MM.1S (cell line): ENCODE measurements around the gene MLLT10.

Experiments
- DNase-seq: peaks from one replicate; pipeline ENCODE4 v3.0.0-alpha.2; 2015
- H2AFZ ChIP-seq: fragments of 300-600 bp; sonication (generic); 2 replicates; pipeline ENCODE4 v1.6.0; 2016; ENCODE audit warnings: antibody characterized with exemption, low read length
- H3F3A ChIP-seq: fragments of 300-600 bp; sonication (generic); 2 replicates; pipeline ENCODE4 v1.6.1; 2016; ENCODE audit warnings: mild to moderate bottlenecking, antibody characterized with exemption, low read length, moderate library complexity, mixed read lengths; ENCODE audit not compliant: insufficient read depth
- H3K27ac ChIP-seq: fragments of 300-600 bp; sonication (generic); 2 replicates; pipeline ENCODE4 v1.5.1; 2016; ENCODE audit warnings: mild to moderate bottlenecking, low read length
- H3K27me3 ChIP-seq: fragments of 300-600 bp; sonication (generic); replicated peaks from 2 replicates; pipeline ENCODE4 v1.6.0; 2016; ENCODE audit warnings: low read length; ENCODE audit not compliant: insufficient read depth
- H3K36me3 ChIP-seq: fragments of 300-600 bp; sonication (generic); replicated peaks from 2 replicates; pipeline ENCODE4 v1.6.1; 2016; ENCODE audit warnings: mild to moderate bottlenecking, low read length, mixed read lengths; ENCODE audit not compliant: insufficient read depth
- H3K4me1 ChIP-seq: fragments of 300-600 bp; sonication (generic); 2 replicates; pipeline ENCODE4 v1.6.1; 2016; ENCODE audit warnings: low read length, mixed read lengths
- H3K4me2 ChIP-seq: fragments of 300-600 bp; sonication (generic); 2 replicates; pipeline ENCODE4 v1.6.0; 2016; ENCODE audit warnings: low read depth, low read length
- H3K4me3 ChIP-seq: fragments of 300-600 bp; sonication (generic); 2 replicates; pipeline ENCODE4 v1.5.1; 2016; ENCODE audit warnings: low read length, mixed read lengths
- H3K79me2 ChIP-seq: fragments of 300-600 bp; sonication (generic); 2 replicates; pipeline ENCODE4 v1.6.1; 2016; ENCODE audit warnings: mixed run types, low read length, mixed read lengths
- H3K9ac ChIP-seq: fragments of 300-600 bp; sonication (generic); 2 replicates; pipeline ENCODE4 v1.6.1; 2016; ENCODE audit warnings: low read length, mixed read lengths
- H3K9me2 ChIP-seq: fragments of 300-600 bp; sonication (generic); replicated peaks from 2 replicates; pipeline ENCODE4 v1.6.1; 2016; ENCODE audit warnings: mild to moderate bottlenecking, low read length, mixed read lengths; ENCODE audit not compliant: insufficient read depth
- H3K9me3 ChIP-seq: fragments of 300-600 bp; sonication (generic); replicated peaks from 2 replicates; pipeline ENCODE4 v1.6.1; 2016; ENCODE audit warnings: mild to moderate bottlenecking, low read length, mixed read lengths; ENCODE audit not compliant: insufficient read depth
- H4K20me1 ChIP-seq: fragments of 300-600 bp; sonication (generic); 2 replicates; pipeline ENCODE4 v1.6.1; 2016; ENCODE audit warnings: mild to moderate bottlenecking, low read length, moderate library complexity, mixed read lengths; ENCODE audit not compliant: insufficient read depth
- CTCF ChIP-seq: fragments of 300-600 bp; sonication (generic); IDR thresholded peaks from 2 replicates; pipeline ENCODE4 v1.5.1; 2016; ENCODE audit warnings: antibody characterized with exemption, low read length, mixed read lengths
- EZH2 ChIP-seq: fragments of 300-600 bp; sonication (generic); optimal IDR thresholded peaks from 2 replicates; pipeline ENCODE3; 2017; ENCODE audit warnings: low read depth, mild to moderate bottlenecking, antibody characterized with exemption, low read length, mixed read lengths
- EZH2phosphoT487 ChIP-seq: fragments of 300-600 bp; sonication (generic); IDR thresholded peaks from 2 replicates; pipeline ENCODE4 v1.6.1; 2018; ENCODE audit warnings: antibody characterized with exemption, low read length

The MLLT10 gene

GRCh38 chr10:21757185-21757901 is 223.3 kb downstream of the MLLT10 start:
- no peaks in the 10 kb centered on the region for H3K9me2 ChIP-seq
- DNase-seq, result no peak
- H3F3A ChIP-seq, result no peaks in the 10 kb centered on the region
- no peaks in the 10 kb centered on the region for H3K36me3 ChIP-seq
- no peak overlapping the region for H2AFZ ChIP-seq
- H3K79me2 ChIP-seq, result no peaks in the 10 kb centered on the region; the same call in 1 of the 2 replicates
- no peaks in the 10 kb centered on the region for H4K20me1 ChIP-seq
- no peak overlapping the region for H3K4me2 ChIP-seq
- TF ChIP-seq EZH2 (no peak), CTCF (no peak), EZH2phosphoT487 (no peak)
- no peaks in the 10 kb centered on the region for H3K9me3 ChIP-seq
- H3K4me3 ChIP-seq, result no peak overlapping the region
- 0 out of 2 replicates have a peak, but pooled peaks cover 4% of the 10 kb centered on the region for H3K4me1 ChIP-seq
- no peak overlapping the region for H3K27ac ChIP-seq
- no peak overlapping the region for H3K9ac ChIP-seq
- no peaks in the 10 kb centered on the region for H3K27me3 ChIP-seq

- H3K79me2 ChIP-seq, result no peaks in the 10 kb centered on the region; the same call in 1 of the 2 replicates
- no peaks in the 10 kb centered on the region for H3K27me3 ChIP-seq
- DNase-seq, result no peak
- no peak overlapping the region for H3K4me3 ChIP-seq
- H3K4me1 ChIP-seq, result 0 out of 2 replicates have a peak, but pooled peaks cover 4% of the 10 kb centered on the region
- H3K9me3 ChIP-seq, result no peaks in the 10 kb centered on the region
- no peak overlapping the region for H3K4me2 ChIP-seq
- no peaks in the 10 kb centered on the region for H3F3A ChIP-seq
- H3K9ac ChIP-seq, result no peak overlapping the region
- TF ChIP-seq EZH2 (no peak), EZH2phosphoT487 (no peak), CTCF (no peak)
- H3K27ac ChIP-seq, result no peak overlapping the region
- H3K9me2 ChIP-seq, result no peaks in the 10 kb centered on the region
- no peak overlapping the region for H2AFZ ChIP-seq
- no peaks in the 10 kb centered on the region for H4K20me1 ChIP-seq
- no peaks in the 10 kb centered on the region for H3K36me3 ChIP-seq
Measured at GRCh38 chr10:21758239-21758638, 224.2 kb downstream of the MLLT10 start.

- H3K9ac ChIP-seq, result no peak overlapping the region
- no peak for DNase-seq
- 0 out of 2 replicates have a peak, but pooled peaks cover 4% of the 10 kb centered on the region for H3K4me1 ChIP-seq
- no peaks in the 10 kb centered on the region for H3K9me3 ChIP-seq
- TF ChIP-seq EZH2phosphoT487 (no peak), CTCF (no peak), EZH2 (no peak)
- no peak overlapping the region for H3K27ac ChIP-seq
- no peaks in the 10 kb centered on the region for H3K9me2 ChIP-seq
- no peak overlapping the region for H3K4me3 ChIP-seq
- no peak overlapping the region for H2AFZ ChIP-seq
- no peaks in the 10 kb centered on the region for H3K36me3 ChIP-seq
- H3K27me3 ChIP-seq, result no peaks in the 10 kb centered on the region
- no peaks in the 10 kb centered on the region; the same call in 1 of the 2 replicates for H3K79me2 ChIP-seq
- H3F3A ChIP-seq, result no peaks in the 10 kb centered on the region
- H3K4me2 ChIP-seq, result no peak overlapping the region
- H4K20me1 ChIP-seq, result no peaks in the 10 kb centered on the region
Measured at GRCh38 chr10:21758696-21759095, 224.7 kb downstream of the MLLT10 start.
